Lower leg skin (tissue), 3 donors: ENCODE results near the gene CRYBA4.

Experiments used
- POLR2A ChIP-seq, 2 donors: fragments of 450-650 bp; IDR thresholded peaks; one replicate each; pipeline ENCODE4 v1.6.1; 2016 to 2017; ENCODE audit warnings: antibody characterized with exemption in 2 of 2, mild to moderate bottlenecking in 1 of 2, moderate library complexity in 1 of 2
- TF ChIP-seq, protein P1 (sequence below), 3 donors: fragments of 450-650 bp; IDR thresholded peaks; one replicate each; pipeline ENCODE4 v1.5.1; 2016; ENCODE audit warnings: antibody characterized with exemption in 3 of 3, mild to moderate bottlenecking in 3 of 3, moderate library complexity in 2 of 3

DNA sequence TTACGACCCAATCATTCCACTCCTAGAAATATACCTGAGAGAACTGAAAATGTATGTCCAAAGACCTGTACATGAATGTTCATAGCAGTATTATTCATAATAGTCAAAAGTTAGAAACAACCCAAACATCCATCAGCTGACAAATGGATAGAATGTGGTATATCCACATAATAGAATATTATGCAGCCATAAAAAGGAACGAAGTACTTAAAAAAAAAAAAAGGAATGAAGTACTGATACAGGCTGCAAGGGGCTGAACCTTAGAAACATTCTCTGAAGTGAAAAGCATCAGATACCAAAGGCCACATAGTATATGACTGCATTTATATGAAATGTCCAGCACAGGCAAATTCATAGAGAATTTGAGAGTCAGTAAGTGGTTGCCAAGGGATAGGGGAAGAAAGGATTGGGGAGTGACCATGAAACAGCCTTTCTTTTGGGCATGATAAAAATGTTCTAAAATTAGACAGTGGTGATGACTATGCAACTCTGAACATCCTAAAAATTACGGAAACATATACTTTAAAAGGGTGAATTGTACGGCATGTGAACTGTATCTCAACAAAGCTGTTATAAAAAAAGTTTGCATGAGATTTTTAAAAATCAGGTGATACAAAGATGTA, 33.7 kb upstream of the CRYBA4 start:
- no peak for TF ChIP-seq POLR2A (IDR thresholded peaks at IDR 0.05)
- TF ChIP-seq, protein P1, sequence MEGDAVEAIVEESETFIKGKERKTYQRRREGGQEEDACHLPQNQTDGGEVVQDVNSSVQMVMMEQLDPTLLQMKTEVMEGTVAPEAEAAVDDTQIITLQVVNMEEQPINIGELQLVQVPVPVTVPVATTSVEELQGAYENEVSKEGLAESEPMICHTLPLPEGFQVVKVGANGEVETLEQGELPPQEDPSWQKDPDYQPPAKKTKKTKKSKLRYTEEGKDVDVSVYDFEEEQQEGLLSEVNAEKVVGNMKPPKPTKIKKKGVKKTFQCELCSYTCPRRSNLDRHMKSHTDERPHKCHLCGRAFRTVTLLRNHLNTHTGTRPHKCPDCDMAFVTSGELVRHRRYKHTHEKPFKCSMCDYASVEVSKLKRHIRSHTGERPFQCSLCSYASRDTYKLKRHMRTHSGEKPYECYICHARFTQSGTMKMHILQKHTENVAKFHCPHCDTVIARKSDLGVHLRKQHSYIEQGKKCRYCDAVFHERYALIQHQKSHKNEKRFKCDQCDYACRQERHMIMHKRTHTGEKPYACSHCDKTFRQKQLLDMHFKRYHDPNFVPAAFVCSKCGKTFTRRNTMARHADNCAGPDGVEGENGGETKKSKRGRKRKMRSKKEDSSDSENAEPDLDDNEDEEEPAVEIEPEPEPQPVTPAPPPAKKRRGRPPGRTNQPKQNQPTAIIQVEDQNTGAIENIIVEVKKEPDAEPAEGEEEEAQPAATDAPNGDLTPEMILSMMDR (IDR thresholded peaks at IDR 0.05), result no peak
